Measurements from ENCODE around the gene UBE2G1. TPM values are rescaled to one million over a fixed set of nuclear protein-coding genes. Genes with fewer than 3 reads are reported as not detected.

The UBE2G1 gene
- total RNA-seq, 1 experiment from 2014 or later = 80.6 TPM

DNA sequence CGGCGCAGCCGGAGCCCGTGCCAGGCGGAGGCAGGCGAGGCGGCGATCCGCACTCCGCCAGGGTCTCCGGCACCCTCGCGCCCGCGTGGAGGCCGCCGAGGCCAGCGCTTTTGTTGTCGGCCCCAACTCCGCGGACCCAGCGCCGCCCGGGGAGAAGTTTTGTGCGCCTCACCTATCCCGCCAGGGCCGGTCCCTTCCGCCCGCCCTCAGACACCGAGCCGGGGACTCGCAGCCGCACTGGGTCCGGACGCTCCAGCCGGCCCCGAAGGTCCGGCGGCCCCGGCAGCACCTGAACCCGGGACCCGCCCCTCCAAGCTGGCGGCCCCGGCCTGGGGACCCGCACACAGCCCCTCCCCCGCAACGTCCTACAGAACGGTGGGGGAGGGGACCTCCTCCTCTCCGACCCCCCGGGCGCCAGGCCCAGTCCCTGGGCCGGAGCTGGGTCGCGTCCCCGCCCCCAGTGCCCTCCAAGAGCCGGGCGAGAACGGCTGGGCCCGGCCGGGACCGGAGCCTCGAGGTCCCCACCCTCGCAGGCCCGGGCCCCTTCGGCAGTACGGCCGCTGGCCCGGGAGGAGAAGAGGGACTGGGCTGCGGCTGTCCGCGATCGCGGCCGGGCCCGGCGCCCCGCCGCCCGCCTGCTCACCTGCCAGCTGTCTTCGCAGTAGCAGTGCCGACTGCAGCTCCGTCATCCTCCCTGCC, 698 bp downstream of the UBE2G1 start:
- H3K36me3 ChIP-seq (ENCODE audit: control insufficient read depth in 1 of 2, insufficient read depth in 2 of 2, low read length in 2 of 2) = 0 out of 4 replicates have a peak, but pooled peaks cover 0 to 5% of the 10 kb centered on the region in 2 experiments
- H3K79me2 ChIP-seq (ENCODE audit: insufficient read depth, low read length) = peaks cover 57% of the 10 kb centered on the region
- no TSS peak for BruUV-seq (replicated peaks)
- H3K9me2 ChIP-seq (ENCODE audit: insufficient read depth) = no peaks in the 10 kb centered on the region
- CTCF ChIA-PET = no interaction called here
- peak overlapping the region; percentile 95 for H3K27ac ChIP-seq (ENCODE audit: low read depth, low read length)
- no peaks in the 10 kb centered on the region for H3K9me3 ChIP-seq (ENCODE audit: control insufficient read depth in 1 of 2, insufficient read depth in 1 of 2, low read depth in 1 of 2, low read length in 2 of 2)
- RAD21 ChIA-PET (ENCODE audit: low non-redundant PET in 1 of 2, low total read pairs in 2 of 2, uncharacterized antibody in 2 of 2, unreplicated experiment in 2 of 2) = no interaction called here
- H3K4me1 ChIP-seq (ENCODE audit: control insufficient read depth in 1 of 2, insufficient read depth in 2 of 2, low read length in 2 of 2) = peaks cover 11 to 15% of the 10 kb centered on the region in 2 experiments; a peak in 3 of 4 replicates
- no peak overlapping the region for H2AFZ ChIP-seq (ENCODE audit: low read depth, low read length, poor library complexity, severe bottlenecking)
- peak overlapping the region; percentile 82 for H3K4me2 ChIP-seq (ENCODE audit: low read length)
- no peaks in the 10 kb centered on the region for H3K27me3 ChIP-seq (ENCODE audit: insufficient read depth, low read length)
- peak overlapping the region; percentile 67 to 89 for H3K4me3 ChIP-seq (replicated peaks in 1 of 2; ENCODE audit: low read depth in 1 of 2, low read length in 2 of 2)
- peak; percentile 24 for ATAC-seq
- TF ChIP-seq SIN3A (IDR thresholded peaks at IDR 0.05; ENCODE audit: low read depth) (0 out of 2 replicates have a peak, but pooled peaks have one; percentile 15), ZFX (IDR thresholded peaks at IDR 0.05) (peak; percentile 89), TCF7L2 (IDR thresholded peaks at IDR 0.05; ENCODE audit: borderline replicate concordance, extremely low read depth, insufficient read depth, insufficient read length) (peak; percentile 1)
- TF ChIP-seq, protein P1, sequence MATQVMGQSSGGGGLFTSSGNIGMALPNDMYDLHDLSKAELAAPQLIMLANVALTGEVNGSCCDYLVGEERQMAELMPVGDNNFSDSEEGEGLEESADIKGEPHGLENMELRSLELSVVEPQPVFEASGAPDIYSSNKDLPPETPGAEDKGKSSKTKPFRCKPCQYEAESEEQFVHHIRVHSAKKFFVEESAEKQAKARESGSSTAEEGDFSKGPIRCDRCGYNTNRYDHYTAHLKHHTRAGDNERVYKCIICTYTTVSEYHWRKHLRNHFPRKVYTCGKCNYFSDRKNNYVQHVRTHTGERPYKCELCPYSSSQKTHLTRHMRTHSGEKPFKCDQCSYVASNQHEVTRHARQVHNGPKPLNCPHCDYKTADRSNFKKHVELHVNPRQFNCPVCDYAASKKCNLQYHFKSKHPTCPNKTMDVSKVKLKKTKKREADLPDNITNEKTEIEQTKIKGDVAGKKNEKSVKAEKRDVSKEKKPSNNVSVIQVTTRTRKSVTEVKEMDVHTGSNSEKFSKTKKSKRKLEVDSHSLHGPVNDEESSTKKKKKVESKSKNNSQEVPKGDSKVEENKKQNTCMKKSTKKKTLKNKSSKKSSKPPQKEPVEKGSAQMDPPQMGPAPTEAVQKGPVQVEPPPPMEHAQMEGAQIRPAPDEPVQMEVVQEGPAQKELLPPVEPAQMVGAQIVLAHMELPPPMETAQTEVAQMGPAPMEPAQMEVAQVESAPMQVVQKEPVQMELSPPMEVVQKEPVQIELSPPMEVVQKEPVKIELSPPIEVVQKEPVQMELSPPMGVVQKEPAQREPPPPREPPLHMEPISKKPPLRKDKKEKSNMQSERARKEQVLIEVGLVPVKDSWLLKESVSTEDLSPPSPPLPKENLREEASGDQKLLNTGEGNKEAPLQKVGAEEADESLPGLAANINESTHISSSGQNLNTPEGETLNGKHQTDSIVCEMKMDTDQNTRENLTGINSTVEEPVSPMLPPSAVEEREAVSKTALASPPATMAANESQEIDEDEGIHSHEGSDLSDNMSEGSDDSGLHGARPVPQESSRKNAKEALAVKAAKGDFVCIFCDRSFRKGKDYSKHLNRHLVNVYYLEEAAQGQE (IDR thresholded peaks at IDR 0.05; ENCODE audit: low read depth) = no peak
- peak overlapping the region; percentile 96 for H3K9ac ChIP-seq (ENCODE audit: low read length)
- POLR2A ChIA-PET = no interaction called here
- peaks cover 7% of the 10 kb centered on the region; the same call in 1 of the 2 replicates for H4K20me1 ChIP-seq (ENCODE audit: insufficient read depth)
- DNase-seq (ENCODE audit: low read depth, low spot score) = no peak
- intact Hi-C loops (cut with micrococcal nuclease) = loop anchor here (5.0 kb wide), 1 partner anchor 223 kb away; the partner anchor contains the start of genes CYB5D2 and ZZEF1

Data from HCT116 (cell line).